Body of pancreas (tissue), 4 donors: ENCODE results near the gene ANKRD2.

Experiments
- POLR2A ChIP-seq, 3 donors: fragments of 450-650 bp; IDR thresholded peaks; one replicate each; pipeline ENCODE4 v1.6.1; 2016; ENCODE audit warnings: antibody characterized with exemption in 3 of 3, mild to moderate bottlenecking in 2 of 3
- TF ChIP-seq, protein P1 (sequence below), 7 experiments: fragments of 450-650 bp in 4 of 7; fragments of 200-600 bp in 3 of 7; sonication (generic) in 3 of 7; IDR thresholded peaks; one replicate each; pipeline ENCODE4 v1.5.1; 2016 to 2019; ENCODE audit warnings: antibody characterized with exemption in 7 of 7

DNA sequence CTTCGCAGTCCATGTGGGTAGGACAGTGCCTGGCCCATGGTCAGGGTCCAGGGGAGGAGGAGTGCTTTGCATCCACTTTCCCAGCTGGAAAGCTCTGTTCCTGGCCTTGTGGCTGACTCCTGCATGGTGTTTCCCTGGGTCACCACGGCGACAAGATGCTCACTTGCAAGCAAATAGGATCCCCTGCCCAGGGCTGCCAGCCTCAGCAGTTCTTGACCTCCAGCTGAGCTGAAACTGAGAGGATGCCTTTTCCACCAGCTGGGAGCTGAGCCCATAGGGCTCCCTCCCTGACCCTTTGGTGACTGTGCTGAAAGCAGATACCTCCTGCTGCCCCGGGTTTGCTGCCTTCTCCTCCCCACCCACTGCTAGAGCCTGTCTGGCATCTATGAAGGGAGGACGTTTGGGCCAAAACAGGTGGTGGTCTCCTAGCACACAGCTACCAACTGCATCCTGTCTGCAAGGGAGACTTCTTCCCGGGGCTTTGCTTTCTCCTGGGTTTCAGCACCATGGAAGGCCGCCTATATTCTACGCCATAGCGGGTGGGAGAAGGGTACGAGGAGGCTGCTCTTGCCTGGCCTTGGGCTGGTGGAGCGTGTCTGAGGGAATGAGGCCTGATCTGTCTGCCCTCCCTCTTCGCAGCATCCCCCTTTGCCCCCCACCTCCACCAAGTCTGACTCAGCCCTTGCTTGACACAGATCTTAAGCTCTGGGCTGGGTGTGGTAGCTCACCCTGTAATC, 39.5 kb upstream of the ANKRD2 start:
- TF ChIP-seq, protein P1, sequence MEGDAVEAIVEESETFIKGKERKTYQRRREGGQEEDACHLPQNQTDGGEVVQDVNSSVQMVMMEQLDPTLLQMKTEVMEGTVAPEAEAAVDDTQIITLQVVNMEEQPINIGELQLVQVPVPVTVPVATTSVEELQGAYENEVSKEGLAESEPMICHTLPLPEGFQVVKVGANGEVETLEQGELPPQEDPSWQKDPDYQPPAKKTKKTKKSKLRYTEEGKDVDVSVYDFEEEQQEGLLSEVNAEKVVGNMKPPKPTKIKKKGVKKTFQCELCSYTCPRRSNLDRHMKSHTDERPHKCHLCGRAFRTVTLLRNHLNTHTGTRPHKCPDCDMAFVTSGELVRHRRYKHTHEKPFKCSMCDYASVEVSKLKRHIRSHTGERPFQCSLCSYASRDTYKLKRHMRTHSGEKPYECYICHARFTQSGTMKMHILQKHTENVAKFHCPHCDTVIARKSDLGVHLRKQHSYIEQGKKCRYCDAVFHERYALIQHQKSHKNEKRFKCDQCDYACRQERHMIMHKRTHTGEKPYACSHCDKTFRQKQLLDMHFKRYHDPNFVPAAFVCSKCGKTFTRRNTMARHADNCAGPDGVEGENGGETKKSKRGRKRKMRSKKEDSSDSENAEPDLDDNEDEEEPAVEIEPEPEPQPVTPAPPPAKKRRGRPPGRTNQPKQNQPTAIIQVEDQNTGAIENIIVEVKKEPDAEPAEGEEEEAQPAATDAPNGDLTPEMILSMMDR (IDR thresholded peaks at IDR 0.05): no peak
- no peak for TF ChIP-seq POLR2A (IDR thresholded peaks at IDR 0.05)
